K562 (cell line): ENCODE data around the gene RAB26. TPM values are rescaled to one million over a fixed set of nuclear protein-coding genes. Genes with fewer than 3 reads are reported as not detected.

Source experiments
- ATAC-seq: fragments of 200-7000 bp; cut with Tn5 transposase; 3 replicates; pipeline ENCODE4 v1.9.1; 2020; ENCODE audit warnings: moderate library complexity
- BruUV-seq: library from RNA; stranded (reverse); fragments of 400-500 nt; replicated peaks from 2 replicates; lab custom pipeline; 2021; lab: Mats Ljungman, UMichigan
- CTCF ChIA-PET: fragments of 300-600 bp; formaldehyde crosslinking; extraction: SDS; loops from one replicate; lab custom pipeline; 2021; ENCODE audit warnings: low intra/inter-chr PET ratio; lab: Yijun Ruan, JAX
- POLR2A ChIA-PET: fragments of 300-600, 350-650 bp; sonication (Branson Sonifier 250); formaldehyde crosslinking; extraction: SDS; loops from one replicate; lab custom pipeline; 2021; ENCODE audit warnings: antibody characterized with exemption, inconsistent platforms; lab: Yijun Ruan, JAX
- DNase-seq, 4 experiments: peaks; one replicate each; pipeline versions ENCODE4 v3.0.0 to v3.0.0-alpha.2; 2011 to 2018; ENCODE audit warnings: low spot score in 3 of 4, mixed read lengths in 3 of 4; ENCODE audit errors: extremely low read depth in 1 of 4
- FAIRE-seq: peaks from 2 replicates; lab custom pipeline; 2011; peaks lifted over from hg19 to GRCh38; lab: Jason Lieb, UNC
- H2AFZ ChIP-seq: 2 replicates; pipeline ENCODE4 v1.6.0; 2011; ENCODE audit warnings: low read depth, low read length, control low read depth, inconsistent platforms
- H3K27ac ChIP-seq: fragments of 200-600 bp; 3 replicates; pipeline ENCODE4 v1.8.0; 2011; ENCODE audit warnings: low read depth, mild to moderate bottlenecking, control low read depth, inconsistent platforms, low read length, moderate library complexity, mixed read lengths; ENCODE audit errors: extremely low read depth
- H3K27me3 ChIP-seq, 2 experiments: fragments of 300-600 bp in 1 of 2; 2 replicates in 1 of 2; 3 replicates in 1 of 2; pipeline versions ENCODE4 v1.6.0 to v1.8.0; 2011; ENCODE audit warnings: inconsistent platforms in 2 of 2, low read length in 2 of 2, mild to moderate bottlenecking in 1 of 2, mixed read lengths in 1 of 2, moderate library complexity in 1 of 2; ENCODE audit not compliant: control insufficient read depth in 2 of 2, insufficient read depth in 2 of 2
- H3K36me3 ChIP-seq: fragments of 300-600 bp; 3 replicates; pipeline ENCODE4 v1.8.0; 2011; ENCODE audit warnings: mild to moderate bottlenecking, low read length, inconsistent platforms; ENCODE audit not compliant: control insufficient read depth, insufficient read depth
- H3K4me1 ChIP-seq, 2 experiments: fragments of 200-600 bp in 1 of 2; replicated peaks in 1 of 2; 2 replicates in 1 of 2; 3 replicates in 1 of 2; pipeline versions ENCODE4 v1.5.1 to v1.8.0; 2011; ENCODE audit warnings: inconsistent platforms in 2 of 2, low read length in 2 of 2, mild to moderate bottlenecking in 1 of 2, mixed read lengths in 1 of 2, moderate library complexity in 1 of 2; ENCODE audit not compliant: control insufficient read depth in 2 of 2, insufficient read depth in 2 of 2
- H3K4me2 ChIP-seq: 2 replicates; pipeline ENCODE4 v1.6.1; 2011; ENCODE audit warnings: low read length, control low read depth, inconsistent platforms, mixed read lengths; ENCODE audit not compliant: insufficient read depth
- H3K4me3 ChIP-seq: fragments of 200-600 bp; sonication (generic), shearing (Covaris generic); 2 replicates; pipeline ENCODE4 v1.5.1; 2016; ENCODE audit warnings: control low read depth, inconsistent platforms
- H3K79me2 ChIP-seq: fragments of 200-600 bp; 3 replicates; pipeline ENCODE4 v1.8.0; 2011; ENCODE audit warnings: low read length, inconsistent platforms; ENCODE audit not compliant: control insufficient read depth, insufficient read depth
- H3K9ac ChIP-seq, 2 experiments: 2 replicates each; pipeline versions ENCODE4 v1.6.0 to v1.6.1; 2011; ENCODE audit warnings: low read depth in 2 of 2, low read length in 2 of 2, control low read depth in 1 of 2, inconsistent platforms in 1 of 2, mild to moderate bottlenecking in 1 of 2, mixed read lengths in 1 of 2; ENCODE audit not compliant: insufficient read depth in 1 of 2
- H3K9me1 ChIP-seq: one replicate; pipeline ENCODE4 v1.6.0; 2011; ENCODE audit warnings: inconsistent platforms, mild to moderate bottlenecking, low read length, moderate library complexity; ENCODE audit not compliant: control insufficient read depth, insufficient read depth
- H3K9me3 ChIP-seq: replicated peaks from 2 replicates; pipeline ENCODE4 v1.5.1; 2011; ENCODE audit warnings: low read depth, low read length, inconsistent platforms; ENCODE audit not compliant: control insufficient read depth, insufficient read depth
- H4K20me1 ChIP-seq: replicated peaks from 2 replicates; pipeline ENCODE4 v1.6.1; 2011; ENCODE audit warnings: low read length, inconsistent platforms, mixed read lengths; ENCODE audit not compliant: control insufficient read depth, insufficient read depth
- BACH1 ChIP-seq: fragments of 200-800 bp; sonication (Bioruptor generic); IDR thresholded peaks from 2 replicates; pipeline ENCODE4 v1.6.1; 2016; ENCODE audit warnings: missing genetic modification characterization, missing compliant biosample characterization
- BCOR ChIP-seq: fragments of 450-650 bp; IDR thresholded peaks from 2 replicates; pipeline ENCODE4 v1.6.1; 2016
- GABPA ChIP-seq: fragments of 200-800 bp; sonication (Bioruptor generic); conservative IDR thresholded peaks from 2 replicates; pipeline ENCODE4 v1.6.1; 2016; ENCODE audit warnings: low read depth, missing genetic modification characterization, missing compliant biosample characterization
- RBFOX2 ChIP-seq: fragments of 200-400 bp; formaldehyde crosslinking; IDR thresholded peaks from 2 replicates; pipeline ENCODE4 v1.6.1; 2017; ENCODE audit warnings: low read depth, mild to moderate bottlenecking, low read length, moderate library complexity
- SAFB2 ChIP-seq: fragments of 200-400 bp; formaldehyde crosslinking; IDR thresholded peaks from 2 replicates; pipeline ENCODE4 v1.6.1; 2018; ENCODE audit warnings: borderline replicate concordance, low read length, low read depth, moderate library complexity; ENCODE audit not compliant: severe bottlenecking
- SMAD4 ChIP-seq: fragments of 250-450 bp; sonication (Bioruptor Pico); conservative IDR thresholded peaks from 2 replicates; pipeline ENCODE4 v1.8.0; 2021; ENCODE audit warnings: inconsistent platforms, mild to moderate bottlenecking, moderate library complexity
- ZBTB7A ChIP-seq: IDR thresholded peaks from 2 replicates; pipeline ENCODE4 v1.6.1; 2011; ENCODE audit warnings: low read depth, mild to moderate bottlenecking, low read length, moderate library complexity, borderline replicate concordance; ENCODE audit not compliant: control insufficient read depth
- ZC3H8 ChIP-seq: fragments of 450-650 bp; IDR thresholded peaks from 2 replicates; pipeline ENCODE4 v1.6.1; 2017
- WGBS: fragments of 100-300 bp; shearing (Covaris generic); methylation state at CpG from one replicate; pipeline ENCODE4 v1.1.6; 2016; ENCODE audit warnings: low coverage, mixed read lengths; ENCODE audit not compliant: insufficient coverage; ENCODE audit errors: missing lambda C conversion rate; 5-methylcytosine and 5-hydroxymethylcytosine counted together
- in situ Hi-C: fragments of 300-500 bp; cut with MboI; formaldehyde crosslinking; loops from 4 replicates; pipeline ENCODE4 v1.15.0; 2018; ENCODE audit warnings: inconsistent platforms, mixed read lengths
- intact Hi-C: fragments of 100-400 bp; cut with micrococcal nuclease; formaldehyde crosslinking; loops from 2 replicates; pipeline ENCODE4 v1.14.2; 2022
- polyA plus RNA-seq, 8 experiments: library from polyadenylated mRNA; depleted of rRNA in 4 of 8; stranded (reverse) in 5 of 8; unstranded in 3 of 8; fragments of >200 nt; fragmentation: Nextera tagmentation in 2 of 8; fragmentation: Illumina TruSeq in 1 of 8; extraction: Ambion mirVana in 2 of 8; extraction: Trizol in 1 of 8; gene quantifications; 2 replicates each; pipeline versions ENCODE4 v1.2.1 to v1.2.3, GENCODE V29; 2011 to 2014; ENCODE audit warnings: inconsistent platforms in 1 of 8, missing spikeins in 1 of 8
- total RNA-seq, 7 experiments: library from RNA; depleted of rRNA in 6 of 7; stranded (reverse); fragments of >200 nt in 6 of 7; fragmentation: Illumina TruSeq in 2 of 7; extraction: Trizol in 2 of 7; gene quantifications; 2 replicates each; pipeline versions ENCODE4 v1.2.1 to v1.2.3, GENCODE V29; 2011 to 2021; ENCODE audit warnings: low replicate concordance in 1 of 7
- TF ChIP-seq, protein P1 (sequence below): sonication (generic); formaldehyde crosslinking; IDR thresholded peaks from 2 replicates; pipeline ENCODE4 v1.8.1; 2023; ENCODE audit warnings: mild to moderate bottlenecking, missing genetic modification reagents
- TF ChIP-seq, protein P2 (sequence below): fragments of 250-450 bp; sonication (Bioruptor Pico); IDR thresholded peaks from 2 replicates; pipeline ENCODE4 v1.8.0; 2021; ENCODE audit warnings: borderline replicate concordance, mild to moderate bottlenecking, moderate library complexity; ENCODE audit not compliant: poor library complexity, severe bottlenecking

The RAB26 gene
- total and polyA plus RNA-seq, 9 of the 15 experiments (the other 6 are each of a cell fraction or from before 2014, with no cell fraction given) = 0.25 to 6.1 (median 2.1) TPM

DNA sequence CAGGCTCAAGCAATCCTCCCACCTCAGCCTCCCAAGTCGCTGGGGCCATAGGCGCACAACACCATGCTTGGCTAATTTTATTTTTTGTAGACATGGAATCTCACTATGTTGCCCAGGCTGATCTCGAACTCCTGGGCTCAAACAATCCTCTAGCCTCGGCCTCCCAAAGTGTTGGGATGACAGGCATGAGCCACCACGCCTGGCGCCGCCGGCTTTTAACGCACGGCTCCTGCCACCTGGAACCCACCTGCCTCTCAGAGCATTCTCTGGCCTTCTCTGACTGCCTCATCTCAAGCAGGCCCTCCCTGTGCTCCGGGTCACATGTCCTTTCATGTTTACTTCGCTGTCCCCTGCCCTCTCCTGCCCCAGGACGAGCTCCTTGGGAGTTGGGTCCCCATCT is 37.6 kb downstream of the RAB26 start:
- FAIRE-seq (no peak), ATAC-seq (no peak), DNase-seq (no peak)
- intact Hi-C loops = no loop called here
- Histone ChIP-seq H3K4me3 (no peak overlapping the region), H4K20me1 (no peaks in the 10 kb centered on the region), H3K9me3 (no peaks in the 10 kb centered on the region), H3K27ac (no peak overlapping the region), H2AFZ (no peak overlapping the region), H3K9me1 (no peaks in the 10 kb centered on the region), H3K79me2 (no peaks in the 10 kb centered on the region), H3K9ac (peak overlapping the region in 1 of 2 experiments; percentile 89; a peak in 1 of 4 replicates), H3K4me1 (peaks cover 2 to 87% of the 10 kb centered on the region in 2 experiments; a peak in 3 of 5 replicates), H3K4me2 (no peak overlapping the region), H3K27me3 (no peaks in the 10 kb centered on the region), H3K36me3 (no peaks in the 10 kb centered on the region)
- no TSS peak for BruUV-seq
- 69% methylated on average over 13 of the region's 13 CpGs for WGBS
- POLR2A ChIA-PET = no interaction called here
- TF ChIP-seq, protein P1, sequence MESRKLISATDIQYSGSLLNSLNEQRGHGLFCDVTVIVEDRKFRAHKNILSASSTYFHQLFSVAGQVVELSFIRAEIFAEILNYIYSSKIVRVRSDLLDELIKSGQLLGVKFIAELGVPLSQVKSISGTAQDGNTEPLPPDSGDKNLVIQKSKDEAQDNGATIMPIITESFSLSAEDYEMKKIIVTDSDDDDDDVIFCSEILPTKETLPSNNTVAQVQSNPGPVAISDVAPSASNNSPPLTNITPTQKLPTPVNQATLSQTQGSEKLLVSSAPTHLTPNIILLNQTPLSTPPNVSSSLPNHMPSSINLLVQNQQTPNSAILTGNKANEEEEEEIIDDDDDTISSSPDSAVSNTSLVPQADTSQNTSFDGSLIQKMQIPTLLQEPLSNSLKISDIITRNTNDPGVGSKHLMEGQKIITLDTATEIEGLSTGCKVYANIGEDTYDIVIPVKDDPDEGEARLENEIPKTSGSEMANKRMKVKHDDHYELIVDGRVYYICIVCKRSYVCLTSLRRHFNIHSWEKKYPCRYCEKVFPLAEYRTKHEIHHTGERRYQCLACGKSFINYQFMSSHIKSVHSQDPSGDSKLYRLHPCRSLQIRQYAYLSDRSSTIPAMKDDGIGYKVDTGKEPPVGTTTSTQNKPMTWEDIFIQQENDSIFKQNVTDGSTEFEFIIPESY = peak; percentile 43; the same call in 1 of the 2 replicates
- no peak for TF ChIP-seq SAFB2
- CTCF ChIA-PET = no interaction called here
- in situ Hi-C loops = no loop called here

DNA sequence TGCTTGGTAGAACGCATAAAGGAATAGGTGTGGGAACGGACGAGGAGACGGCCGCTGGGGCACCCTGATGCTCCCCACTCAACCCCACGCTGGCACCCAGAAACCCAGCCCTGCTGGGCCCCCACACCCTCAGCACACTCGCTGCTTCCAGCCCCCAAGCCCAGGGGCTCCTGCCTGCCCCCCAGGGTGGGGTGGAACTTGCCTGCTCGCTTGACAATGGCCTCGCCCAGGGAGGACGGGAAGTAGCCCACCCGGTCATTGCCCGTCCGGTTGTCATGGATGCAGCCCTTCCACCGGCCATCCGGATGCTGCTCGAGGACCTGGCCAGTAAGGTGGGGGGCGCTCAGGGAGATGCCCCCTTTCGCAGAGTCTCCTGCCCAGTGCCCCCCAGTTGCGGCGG is 38.1 kb downstream of the RAB26 start:
- Histone ChIP-seq H3K36me3 (no peaks in the 10 kb centered on the region), H3K9me3 (no peaks in the 10 kb centered on the region), H3K9me1 (no peaks in the 10 kb centered on the region), H3K4me3 (no peak overlapping the region; the same call in 1 of the 2 replicates), H3K9ac (peak overlapping the region in 1 of 2 experiments; percentile 89; a peak in 2 of 4 replicates), H3K79me2 (no peaks in the 10 kb centered on the region), H4K20me1 (no peaks in the 10 kb centered on the region), H3K4me1 (peaks cover 2 to 87% of the 10 kb centered on the region in 2 experiments; a peak in 3 of 5 replicates)
- FAIRE-seq = no peak
- no TSS peak for BruUV-seq
- ChIA-PET POLR2A (no interaction called here), CTCF (no interaction called here)
- WGBS = 72% methylated on average over 14 of the region's 20 CpGs
- DNase-seq = no peak
- intact Hi-C loops = no loop called here
- in situ Hi-C loops = no loop called here
- no peak for ATAC-seq
- TF ChIP-seq ZBTB7A (peak; percentile 12; the same call in 1 of the 2 replicates), BCOR (no peak), RBFOX2 (0 out of 2 replicates have a peak, but pooled peaks have one; percentile 12), SMAD4 (CRISPR knock-in tag) (no peak), GABPA (tag) (no peak), BACH1 (tag) (no peak), ZC3H8 (no peak)
- TF ChIP-seq, protein P2, sequence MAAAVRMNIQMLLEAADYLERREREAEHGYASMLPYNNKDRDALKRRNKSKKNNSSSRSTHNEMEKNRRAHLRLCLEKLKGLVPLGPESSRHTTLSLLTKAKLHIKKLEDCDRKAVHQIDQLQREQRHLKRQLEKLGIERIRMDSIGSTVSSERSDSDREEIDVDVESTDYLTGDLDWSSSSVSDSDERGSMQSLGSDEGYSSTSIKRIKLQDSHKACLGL (CRISPR knock-in tag) = no peak
- TF ChIP-seq, all 486 proteins: peak for 2
- Histone ChIP-seq H3K27me3 (no peaks in the 10 kb centered on the region), H3K27ac (no peak overlapping the region), H2AFZ (no peak overlapping the region), H3K4me2 (no peak overlapping the region)
